NB4 (cell line): ENCODE measurements around the gene BCAR3.

Source experiments
- CTCF ChIP-seq: IDR thresholded peaks from one replicate; pipeline ENCODE4 v1.5.1; 2012; ENCODE audit warnings: low read depth, low read length
- POLR2A ChIP-seq: IDR thresholded peaks from 2 replicates; pipeline ENCODE4 v1.6.1; 2011; ENCODE audit warnings: mild to moderate bottlenecking; ENCODE audit not compliant: insufficient read length; ENCODE audit errors: extremely low read depth

GRCh38 chr1:93516164-93516563, 165.5 kb downstream of the BCAR3 start:
- no peak for TF ChIP-seq POLR2A
- no peak for TF ChIP-seq CTCF
